ENCODE results near the gene ZBTB7A.

- no peak for TF ChIP-seq JUND (IDR thresholded peaks at IDR 0.05)
- TF ChIP-seq YY1 (IDR thresholded peaks at IDR 0.05; ENCODE audit: extremely low read depth, insufficient replicate concordance, low read depth, low read length): no peak
- TF ChIP-seq CTCF (IDR thresholded peaks at IDR 0.05 in 2 of 3, conservative IDR thresholded peaks at IDR 0.05 in 1 of 3; ENCODE audit: borderline replicate concordance in 1 of 3, insufficient read depth in 1 of 3, low read depth in 2 of 3, low read length in 2 of 3): no peak
- TF ChIP-seq MAX (IDR thresholded peaks at IDR 0.05): no peak
- TF ChIP-seq EZH2 (IDR thresholded peaks at IDR 0.05): no peak
- no peak for TF ChIP-seq SIN3A (IDR thresholded peaks at IDR 0.05; ENCODE audit: low read depth)
- no peak for TF ChIP-seq POLR2A (IDR thresholded peaks at IDR 0.05; ENCODE audit: borderline replicate concordance, extremely low read depth, insufficient read depth, insufficient read length)
- no peak for TF ChIP-seq EZH2phosphoT487 (IDR thresholded peaks at IDR 0.05; ENCODE audit: borderline replicate concordance)
- TF ChIP-seq SRF (IDR thresholded peaks at IDR 0.05; ENCODE audit: low read depth): no peak
- no peak for TF ChIP-seq ZNF274 (IDR thresholded peaks at IDR 0.05; ENCODE audit: low read depth, low read length)
- no peak for TF ChIP-seq POLR2AphosphoS5 (IDR thresholded peaks at IDR 0.05; ENCODE audit: low read depth, low read length)
- TF ChIP-seq, protein P1, sequence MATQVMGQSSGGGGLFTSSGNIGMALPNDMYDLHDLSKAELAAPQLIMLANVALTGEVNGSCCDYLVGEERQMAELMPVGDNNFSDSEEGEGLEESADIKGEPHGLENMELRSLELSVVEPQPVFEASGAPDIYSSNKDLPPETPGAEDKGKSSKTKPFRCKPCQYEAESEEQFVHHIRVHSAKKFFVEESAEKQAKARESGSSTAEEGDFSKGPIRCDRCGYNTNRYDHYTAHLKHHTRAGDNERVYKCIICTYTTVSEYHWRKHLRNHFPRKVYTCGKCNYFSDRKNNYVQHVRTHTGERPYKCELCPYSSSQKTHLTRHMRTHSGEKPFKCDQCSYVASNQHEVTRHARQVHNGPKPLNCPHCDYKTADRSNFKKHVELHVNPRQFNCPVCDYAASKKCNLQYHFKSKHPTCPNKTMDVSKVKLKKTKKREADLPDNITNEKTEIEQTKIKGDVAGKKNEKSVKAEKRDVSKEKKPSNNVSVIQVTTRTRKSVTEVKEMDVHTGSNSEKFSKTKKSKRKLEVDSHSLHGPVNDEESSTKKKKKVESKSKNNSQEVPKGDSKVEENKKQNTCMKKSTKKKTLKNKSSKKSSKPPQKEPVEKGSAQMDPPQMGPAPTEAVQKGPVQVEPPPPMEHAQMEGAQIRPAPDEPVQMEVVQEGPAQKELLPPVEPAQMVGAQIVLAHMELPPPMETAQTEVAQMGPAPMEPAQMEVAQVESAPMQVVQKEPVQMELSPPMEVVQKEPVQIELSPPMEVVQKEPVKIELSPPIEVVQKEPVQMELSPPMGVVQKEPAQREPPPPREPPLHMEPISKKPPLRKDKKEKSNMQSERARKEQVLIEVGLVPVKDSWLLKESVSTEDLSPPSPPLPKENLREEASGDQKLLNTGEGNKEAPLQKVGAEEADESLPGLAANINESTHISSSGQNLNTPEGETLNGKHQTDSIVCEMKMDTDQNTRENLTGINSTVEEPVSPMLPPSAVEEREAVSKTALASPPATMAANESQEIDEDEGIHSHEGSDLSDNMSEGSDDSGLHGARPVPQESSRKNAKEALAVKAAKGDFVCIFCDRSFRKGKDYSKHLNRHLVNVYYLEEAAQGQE (IDR thresholded peaks at IDR 0.05; ENCODE audit: low read depth): no peak
These were observed 13.7 kb downstream of the ZBTB7A start for GRCh38 chr19:4052993-4053422.
